Loucy (cell line): ENCODE results near the gene HEXIM2.

Experiments used
- EZH2phosphoT487 ChIP-seq: fragments of 200-600 bp; IDR thresholded peaks from 2 replicates; pipeline ENCODE4 v1.6.1; 2018; ENCODE audit warnings: antibody characterized with exemption, mild to moderate bottlenecking, moderate library complexity, borderline replicate concordance
- TF ChIP-seq, protein P1 (sequence below): fragments of 200-600 bp; sonication (generic); conservative IDR thresholded peaks from 2 replicates; pipeline ENCODE4 v1.5.1; 2014; ENCODE audit warnings: mild to moderate bottlenecking, antibody characterized with exemption, low read length

DNA sequence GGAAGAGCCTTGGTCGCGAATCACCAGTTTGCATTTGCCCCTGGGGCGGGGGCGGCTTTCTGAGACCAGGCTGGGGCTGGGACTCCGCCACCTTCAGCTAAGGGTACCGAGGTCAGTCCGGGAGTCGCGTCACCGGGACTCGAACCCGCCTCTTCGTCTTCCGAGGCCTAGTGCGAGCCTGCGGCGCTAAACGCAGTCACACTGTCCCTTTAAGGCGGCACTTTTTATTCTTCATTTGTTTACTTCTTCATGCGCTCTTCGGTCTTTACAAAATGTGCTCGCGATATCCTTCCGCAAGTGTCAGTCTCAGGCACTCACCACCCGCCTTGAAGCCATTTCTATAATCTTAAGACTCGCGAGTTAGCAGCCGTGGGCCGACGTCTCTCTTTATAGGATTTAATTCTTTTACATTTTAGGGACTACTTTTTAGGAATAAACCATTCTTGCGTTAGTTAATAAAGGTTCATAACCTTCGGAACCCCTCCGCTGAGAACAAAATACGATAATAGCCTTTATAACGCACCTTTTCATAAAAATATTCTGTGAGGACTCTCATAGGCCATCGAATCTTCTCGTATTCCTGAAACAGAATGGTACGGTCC, 14.0 kb upstream of the HEXIM2 start:
- TF ChIP-seq, protein P1, sequence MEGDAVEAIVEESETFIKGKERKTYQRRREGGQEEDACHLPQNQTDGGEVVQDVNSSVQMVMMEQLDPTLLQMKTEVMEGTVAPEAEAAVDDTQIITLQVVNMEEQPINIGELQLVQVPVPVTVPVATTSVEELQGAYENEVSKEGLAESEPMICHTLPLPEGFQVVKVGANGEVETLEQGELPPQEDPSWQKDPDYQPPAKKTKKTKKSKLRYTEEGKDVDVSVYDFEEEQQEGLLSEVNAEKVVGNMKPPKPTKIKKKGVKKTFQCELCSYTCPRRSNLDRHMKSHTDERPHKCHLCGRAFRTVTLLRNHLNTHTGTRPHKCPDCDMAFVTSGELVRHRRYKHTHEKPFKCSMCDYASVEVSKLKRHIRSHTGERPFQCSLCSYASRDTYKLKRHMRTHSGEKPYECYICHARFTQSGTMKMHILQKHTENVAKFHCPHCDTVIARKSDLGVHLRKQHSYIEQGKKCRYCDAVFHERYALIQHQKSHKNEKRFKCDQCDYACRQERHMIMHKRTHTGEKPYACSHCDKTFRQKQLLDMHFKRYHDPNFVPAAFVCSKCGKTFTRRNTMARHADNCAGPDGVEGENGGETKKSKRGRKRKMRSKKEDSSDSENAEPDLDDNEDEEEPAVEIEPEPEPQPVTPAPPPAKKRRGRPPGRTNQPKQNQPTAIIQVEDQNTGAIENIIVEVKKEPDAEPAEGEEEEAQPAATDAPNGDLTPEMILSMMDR: no peak
- TF ChIP-seq EZH2phosphoT487: no peak
